GM20431 (cell line): Measurements from ENCODE around the gene TAF8.
"Not testable (repeated sequence)": the region's sequence is repeated elsewhere in the genome, so short reads cannot be mapped to it uniquely, and the experiment has no call there.

Experiments used
- in situ Hi-C: fragments of 300-500 bp; cut with MseI, MboI; formaldehyde crosslinking; loops from one replicate; pipeline ENCODE4 v1.15.0; 2020; ENCODE audit warnings: low sequenced_read_pairs; ENCODE audit not compliant: unreplicated experiment

TAF8 gene

GRCh38 chr6:42050297-42051267 is at the start of gene TAF8:
Gene TAF8 (plus strand): TSS chr6:42050524. CDS start chr6:42050542, 18 bp downstream.
- in situ Hi-C loops = loop anchor here (25.0 kb wide), 1 partner anchor 438 kb away; no protein-coding TSS in a partner anchor

- in situ Hi-C loops = no loop called here
Observed at GRCh38 chr6:42001506-42001905, 48.8 kb upstream of the TAF8 start.

GRCh38 chr6:42003658-42004057 is 46.7 kb upstream of the TAF8 start:
- in situ Hi-C loops = not testable (repeated sequence)

- in situ Hi-C loops = no loop called here
Observed at GRCh38 chr6:42007286-42008137, 42.8 kb upstream of the TAF8 start.

- in situ Hi-C loops = not testable (repeated sequence)
Observed at GRCh38 chr6:42008138-42008528, 42.2 kb upstream of the TAF8 start.

GRCh38 chr6:42009844-42010184 is 40.5 kb upstream of the TAF8 start:
- in situ Hi-C loops = no loop called here

- in situ Hi-C loops = no loop called here
Observed at GRCh38 chr6:42010185-42010891, 40.0 kb upstream of the TAF8 start.

- in situ Hi-C loops = no loop called here
Observed at GRCh38 chr6:42010909-42011308, 39.4 kb upstream of the TAF8 start.

- in situ Hi-C loops = no loop called here
Observed at GRCh38 chr6:42012501-42013133, 37.7 kb upstream of the TAF8 start.

- in situ Hi-C loops = no loop called here
Observed at GRCh38 chr6:42013134-42013516, 37.2 kb upstream of the TAF8 start.

- in situ Hi-C loops = no loop called here
Observed at GRCh38 chr6:42017021-42017643, 33.2 kb upstream of the TAF8 start.

GRCh38 chr6:42020967-42021366 is 29.4 kb upstream of the TAF8 start:
- in situ Hi-C loops = no loop called here

- in situ Hi-C loops = no loop called here
Observed at GRCh38 chr6:42021847-42022754, 28.2 kb upstream of the TAF8 start.

- in situ Hi-C loops = no loop called here
Observed at GRCh38 chr6:42022755-42023384, 27.5 kb upstream of the TAF8 start.

- in situ Hi-C loops = no loop called here
Observed at GRCh38 chr6:42025066-42025844, 25.1 kb upstream of the TAF8 start.

GRCh38 chr6:42025845-42026243 is 24.5 kb upstream of the TAF8 start:
- in situ Hi-C loops = no loop called here

- in situ Hi-C loops = no loop called here
Observed at GRCh38 chr6:42026540-42026939, 23.8 kb upstream of the TAF8 start.
